Astrocyte (in vitro differentiated cells and primary cell): ENCODE measurements around the gene KRT83.

ENCODE experiments used
- EZH2 ChIP-seq: IDR thresholded peaks from 2 replicates; pipeline ENCODE4 v1.6.1; 2012; ENCODE audit warnings: mild to moderate bottlenecking, low read length, inconsistent platforms; ENCODE audit not compliant: insufficient read depth
- TF ChIP-seq, protein P1 (sequence below): IDR thresholded peaks from 2 replicates; pipeline ENCODE4 v1.5.1; 2011; ENCODE audit warnings: low read depth, mild to moderate bottlenecking, inconsistent platforms, low read length, moderate library complexity; ENCODE audit not compliant: insufficient read depth

DNA sequence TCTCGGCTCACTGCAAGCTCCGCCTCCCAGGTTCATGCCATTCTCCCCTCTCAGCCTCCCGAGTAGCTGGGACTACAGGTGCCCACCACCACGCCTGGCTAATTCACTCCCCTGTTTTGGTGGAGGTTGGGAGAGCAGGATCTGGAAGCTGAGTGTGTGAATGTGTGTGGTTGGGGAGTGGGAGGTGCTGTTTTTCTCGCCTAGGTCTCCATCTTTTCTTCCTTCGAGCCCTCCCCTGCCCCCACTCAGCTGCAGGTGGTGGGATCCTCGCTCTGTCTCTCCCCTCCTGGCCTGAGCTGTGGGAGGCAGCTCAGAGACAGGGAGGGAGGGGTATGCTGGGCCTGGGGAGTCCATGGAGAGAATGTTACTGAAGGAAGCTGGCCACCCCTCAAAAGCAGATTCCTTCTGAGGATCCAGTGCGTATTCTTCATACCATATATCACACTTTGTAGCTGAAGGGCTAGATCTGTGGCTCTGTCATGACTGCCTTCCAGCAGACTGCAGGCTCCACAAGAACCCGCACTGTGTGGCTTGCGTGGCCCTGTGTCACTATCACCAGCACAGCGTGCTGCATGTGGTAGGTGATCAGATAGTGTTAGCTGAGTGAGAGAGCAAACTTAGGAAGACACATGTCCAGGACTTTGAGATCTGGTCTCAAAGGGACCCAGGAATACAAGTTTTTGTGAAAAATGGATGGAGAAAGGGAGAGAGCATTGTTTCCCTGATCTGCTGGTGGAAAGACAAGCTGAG lies 2.8 kb downstream of the KRT83 start:
- no peak for TF ChIP-seq EZH2
- TF ChIP-seq, protein P1, sequence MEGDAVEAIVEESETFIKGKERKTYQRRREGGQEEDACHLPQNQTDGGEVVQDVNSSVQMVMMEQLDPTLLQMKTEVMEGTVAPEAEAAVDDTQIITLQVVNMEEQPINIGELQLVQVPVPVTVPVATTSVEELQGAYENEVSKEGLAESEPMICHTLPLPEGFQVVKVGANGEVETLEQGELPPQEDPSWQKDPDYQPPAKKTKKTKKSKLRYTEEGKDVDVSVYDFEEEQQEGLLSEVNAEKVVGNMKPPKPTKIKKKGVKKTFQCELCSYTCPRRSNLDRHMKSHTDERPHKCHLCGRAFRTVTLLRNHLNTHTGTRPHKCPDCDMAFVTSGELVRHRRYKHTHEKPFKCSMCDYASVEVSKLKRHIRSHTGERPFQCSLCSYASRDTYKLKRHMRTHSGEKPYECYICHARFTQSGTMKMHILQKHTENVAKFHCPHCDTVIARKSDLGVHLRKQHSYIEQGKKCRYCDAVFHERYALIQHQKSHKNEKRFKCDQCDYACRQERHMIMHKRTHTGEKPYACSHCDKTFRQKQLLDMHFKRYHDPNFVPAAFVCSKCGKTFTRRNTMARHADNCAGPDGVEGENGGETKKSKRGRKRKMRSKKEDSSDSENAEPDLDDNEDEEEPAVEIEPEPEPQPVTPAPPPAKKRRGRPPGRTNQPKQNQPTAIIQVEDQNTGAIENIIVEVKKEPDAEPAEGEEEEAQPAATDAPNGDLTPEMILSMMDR, result no peak
